Measurements from ENCODE around the gene GABBR2.

GABBR2 gene

GRCh38 chr9:98315551-98316060, 393.1 kb downstream of the GABBR2 start:
- peak; percentile 91 for DNase-seq (ENCODE audit: low read depth)
- peak; percentile 95 for TF ChIP-seq CTCF (IDR thresholded peaks at IDR 0.05; ENCODE audit: low read length, missing control alignments)
- no peak overlapping the region for H3K4me3 ChIP-seq (replicated peaks; ENCODE audit: low read depth, low read length)

DNA sequence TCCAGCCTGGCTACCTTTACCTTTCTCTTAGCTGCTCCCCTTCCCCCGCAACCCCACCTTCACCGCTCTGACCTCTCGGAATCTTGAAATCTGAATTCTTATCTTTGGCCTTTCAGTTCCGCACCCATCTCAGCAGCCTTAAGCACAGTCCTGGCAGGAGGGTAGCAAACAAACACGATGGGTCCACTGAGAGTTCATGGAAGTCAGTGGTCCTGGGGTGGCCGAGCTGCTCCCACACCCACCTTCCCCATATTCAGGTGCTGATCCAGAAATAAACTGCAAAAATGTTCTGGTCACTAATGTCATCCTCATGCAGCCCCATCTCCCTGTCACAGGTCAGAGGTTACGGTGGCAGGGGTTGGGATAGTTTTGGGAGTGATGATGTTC, 393.7 kb downstream of the GABBR2 start:
- no peak overlapping the region for H3K4me3 ChIP-seq (replicated peaks; ENCODE audit: low read depth, low read length)
- DNase-seq (ENCODE audit: low read depth): no peak
- TF ChIP-seq CTCF (IDR thresholded peaks at IDR 0.05; ENCODE audit: low read length, missing control alignments): no peak

- peak; percentile 75 for DNase-seq (ENCODE audit: low read depth)
- TF ChIP-seq CTCF (IDR thresholded peaks at IDR 0.05; ENCODE audit: low read length, missing control alignments): no peak
- H3K4me3 ChIP-seq (replicated peaks; ENCODE audit: low read depth, low read length): no peak overlapping the region
Observed at GRCh38 chr9:98314381-98315066, 394.2 kb downstream of the GABBR2 start.

GRCh38 chr9:98312365-98312764, 396.4 kb downstream of the GABBR2 start:
- H3K4me3 ChIP-seq (replicated peaks; ENCODE audit: low read depth, low read length): no peak overlapping the region
- DNase-seq (ENCODE audit: low read depth): no peak
- no peak for TF ChIP-seq CTCF (IDR thresholded peaks at IDR 0.05; ENCODE audit: low read length, missing control alignments)

GRCh38 chr9:98311541-98311940, 397.2 kb downstream of the GABBR2 start:
- no peak for DNase-seq (ENCODE audit: low read depth)
- no peak overlapping the region for H3K4me3 ChIP-seq (replicated peaks; ENCODE audit: low read depth, low read length)
- no peak for TF ChIP-seq CTCF (IDR thresholded peaks at IDR 0.05; ENCODE audit: low read length, missing control alignments)

DNA sequence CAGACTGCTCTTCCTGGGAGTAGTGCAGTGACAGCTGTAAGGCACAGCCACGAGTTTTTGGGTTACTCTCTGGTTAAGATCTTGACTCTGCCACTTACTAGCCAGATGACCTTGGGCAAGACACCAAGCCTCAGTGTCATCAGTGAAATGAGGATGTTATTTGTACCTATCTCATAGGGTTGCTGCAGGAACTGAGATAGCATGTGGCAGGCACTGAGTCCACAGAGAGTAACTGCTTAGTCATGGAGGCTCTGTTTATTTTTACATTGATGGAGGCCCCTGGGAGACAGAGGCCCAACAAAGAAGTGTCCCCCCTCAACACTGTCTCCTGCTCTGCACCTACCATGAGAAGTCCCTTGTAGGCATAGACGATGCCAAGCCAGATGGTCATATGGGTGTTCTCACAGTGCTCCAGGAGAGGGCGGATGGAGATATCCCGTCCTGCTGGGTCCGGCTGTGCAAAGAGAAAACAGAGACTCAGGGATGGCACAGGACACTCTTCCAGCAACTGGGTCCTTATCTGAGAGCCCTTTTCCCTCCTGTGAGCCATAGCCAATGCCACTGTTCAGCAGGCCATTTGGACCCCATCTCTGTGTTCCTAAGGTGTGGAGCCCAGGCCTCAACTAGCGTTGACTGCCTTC, 397.9 kb downstream of the GABBR2 start:
- no peak for TF ChIP-seq CTCF (IDR thresholded peaks at IDR 0.05; ENCODE audit: low read length, missing control alignments)
- DNase-seq (ENCODE audit: low read depth): no peak
- no peak overlapping the region for H3K4me3 ChIP-seq (replicated peaks; ENCODE audit: low read depth, low read length)

Measured in fibroblast of pulmonary artery (primary cell).